Activated naive CD8-positive, alpha-beta T cell treated with anti-CD3 and anti-CD28 coated beads, Interleukin-2, amount 50 U/mL, for 24 hours (primary cell): ENCODE data around the gene CGB7.
"Not testable (repeated sequence)": the region's sequence is repeated elsewhere in the genome, so short reads cannot be mapped to it uniquely, and the experiment has no call there.

ENCODE experiments used
- ATAC-seq: fragments of 150-1000 bp; cut with Tn5 transposase; one replicate; pipeline ENCODE4 v1.10.0; 2021
- DNase-seq: peaks from one replicate; pipeline ENCODE4 v3.0.0; 2021
- H3K27ac Mint-ChIP-seq: one replicate; pipeline ENCODE4 v1.8.0; 2021; ENCODE audit warnings: mild to moderate bottlenecking, mixed read lengths
- H3K27me3 Mint-ChIP-seq: one replicate; pipeline ENCODE4 v1.8.0; 2021; ENCODE audit warnings: mixed read lengths
- H3K36me3 Mint-ChIP-seq: one replicate; pipeline ENCODE4 v1.8.0; 2021; ENCODE audit warnings: low read depth, mixed read lengths
- H3K4me1 Mint-ChIP-seq: one replicate; pipeline ENCODE4 v1.8.0; 2021; ENCODE audit warnings: mixed read lengths
- H3K4me3 Mint-ChIP-seq: one replicate; pipeline ENCODE4 v1.8.0; 2021; ENCODE audit warnings: mild to moderate bottlenecking, moderate library complexity, mixed read lengths
- H3K9me3 Mint-ChIP-seq: one replicate; pipeline ENCODE4 v1.8.0; 2021; ENCODE audit warnings: mixed read lengths

CGB7 gene

GRCh38 chr19:49038557-49039276, 18.8 kb downstream of the CGB7 start:
- DNase-seq, H3K4me3 Mint-ChIP-seq, ATAC-seq, H3K4me1 Mint-ChIP-seq, H3K27ac Mint-ChIP-seq, H3K36me3 Mint-ChIP-seq, H3K9me3 Mint-ChIP-seq, H3K27me3 Mint-ChIP-seq: not testable (repeated sequence)

GRCh38 chr19:49038111-49038510, 19.4 kb downstream of the CGB7 start:
- not testable (repeated sequence) for H3K27ac Mint-ChIP-seq, ATAC-seq, H3K4me1 Mint-ChIP-seq

GRCh38 chr19:49036815-49037214, 20.7 kb downstream of the CGB7 start, which contains the start of gene CGB1:
TSS of gene CGB1 (minus strand) at chr19:49036895. CDS start at chr19:49036711, 184 bp downstream.
- H3K27me3 Mint-ChIP-seq, H3K4me1 Mint-ChIP-seq, H3K27ac Mint-ChIP-seq, H3K9me3 Mint-ChIP-seq, H3K36me3 Mint-ChIP-seq, H3K4me3 Mint-ChIP-seq, ATAC-seq: not testable (repeated sequence)
- DNase-seq: peak; percentile 67

More at GRCh38 chr19:49038111-49038510, 19.4 kb downstream of the CGB7 start:
- not testable (repeated sequence) for H3K27me3 Mint-ChIP-seq, H3K9me3 Mint-ChIP-seq, DNase-seq, H3K36me3 Mint-ChIP-seq, H3K4me3 Mint-ChIP-seq

- not testable (repeated sequence) for H3K9me3 Mint-ChIP-seq, H3K4me1 Mint-ChIP-seq, H3K36me3 Mint-ChIP-seq
- ATAC-seq: peak; percentile 77
- Mint-ChIP-seq H3K27me3 (peaks cover 11% of the 10 kb centered on the region), H3K27ac (peak within 1 kb of the TSS; percentile 80), H3K4me3 (peak within 1 kb of the TSS; percentile 38)
- DNase-seq: peak; percentile 75
Observed at GRCh38 chr19:49031642-49032301, 25.8 kb downstream of the CGB7 start, which contains the start of gene CGB2. TSS of gene CGB2 (plus strand) at chr19:49031890. CDS start at chr19:49032096, 206 bp downstream.

GRCh38 chr19:49030323-49030722, 27.2 kb downstream of the CGB7 start:
- not testable (repeated sequence) for ATAC-seq, H3K4me1 Mint-ChIP-seq, H3K27me3 Mint-ChIP-seq, H3K27ac Mint-ChIP-seq, H3K9me3 Mint-ChIP-seq, H3K36me3 Mint-ChIP-seq, DNase-seq, H3K4me3 Mint-ChIP-seq

GRCh38 chr19:49029749-49030148, 27.8 kb downstream of the CGB7 start:
- H3K27ac Mint-ChIP-seq, H3K4me3 Mint-ChIP-seq, H3K27me3 Mint-ChIP-seq, H3K9me3 Mint-ChIP-seq, ATAC-seq, H3K4me1 Mint-ChIP-seq, DNase-seq, H3K36me3 Mint-ChIP-seq: not testable (repeated sequence)

GRCh38 chr19:49028686-49029085, 28.9 kb downstream of the CGB7 start:
- not testable (repeated sequence) for H3K36me3 Mint-ChIP-seq, H3K27me3 Mint-ChIP-seq, H3K9me3 Mint-ChIP-seq, ATAC-seq, H3K4me1 Mint-ChIP-seq, DNase-seq, H3K27ac Mint-ChIP-seq, H3K4me3 Mint-ChIP-seq

- not testable (repeated sequence) for DNase-seq, H3K4me3 Mint-ChIP-seq, ATAC-seq, H3K9me3 Mint-ChIP-seq, H3K36me3 Mint-ChIP-seq, H3K27ac Mint-ChIP-seq, H3K27me3 Mint-ChIP-seq
- peaks cover 12% of the 10 kb centered on the region for H3K4me1 Mint-ChIP-seq
Observed at GRCh38 chr19:49025599-49025998, 31.9 kb downstream of the CGB7 start.

- not testable (repeated sequence) for H3K4me3 Mint-ChIP-seq
Observed at GRCh38 chr19:49025088-49025487, 32.5 kb downstream of the CGB7 start.

GRCh38 chr19:49024233-49024632, 33.3 kb downstream of the CGB7 start, which contains the start of gene CGB3:
TSS of gene CGB3 (minus strand) at chr19:49024333. CDS start at chr19:49023971, 362 bp downstream.
- not testable (repeated sequence) for H3K9me3 Mint-ChIP-seq, ATAC-seq, H3K27ac Mint-ChIP-seq, H3K36me3 Mint-ChIP-seq, DNase-seq, H3K27me3 Mint-ChIP-seq, H3K4me3 Mint-ChIP-seq
- peaks cover 19% of the 10 kb centered on the region for H3K4me1 Mint-ChIP-seq

More at GRCh38 chr19:49025088-49025487, 32.5 kb downstream of the CGB7 start:
- H3K36me3 Mint-ChIP-seq, DNase-seq, H3K27me3 Mint-ChIP-seq, ATAC-seq, H3K9me3 Mint-ChIP-seq, H3K27ac Mint-ChIP-seq: not testable (repeated sequence)
- H3K4me1 Mint-ChIP-seq: peaks cover 12% of the 10 kb centered on the region

GRCh38 chr19:49022116-49022515, 35.4 kb downstream of the CGB7 start:
- DNase-seq: no peak
- Mint-ChIP-seq H3K4me1 (peaks cover 33% of the 10 kb centered on the region), H3K27ac (no peak overlapping the region), H3K27me3 (peaks cover 8% of the 10 kb centered on the region), H3K9me3 (no peaks in the 10 kb centered on the region), H3K4me3 (no peak overlapping the region), H3K36me3 (no peaks in the 10 kb centered on the region)
- ATAC-seq: no peak

- Mint-ChIP-seq H3K27me3 (peaks cover 8% of the 10 kb centered on the region), H3K4me3 (no peak overlapping the region), H3K4me1 (peaks cover 33% of the 10 kb centered on the region), H3K9me3 (no peaks in the 10 kb centered on the region), H3K36me3 (no peaks in the 10 kb centered on the region), H3K27ac (peak overlapping the region; percentile 16)
- DNase-seq: no peak
- peak; percentile 9 for ATAC-seq
Observed at GRCh38 chr19:49020931-49021895, 36.3 kb downstream of the CGB7 start.

- Mint-ChIP-seq H3K4me1 (peaks cover 33% of the 10 kb centered on the region), H3K9me3 (no peaks in the 10 kb centered on the region), H3K4me3 (no peak overlapping the region), H3K27me3 (peaks cover 8% of the 10 kb centered on the region), H3K36me3 (peaks cover 5% of the 10 kb centered on the region), H3K27ac (no peak overlapping the region)
- no peak for ATAC-seq
- DNase-seq: no peak
Observed at GRCh38 chr19:49020342-49020741, 37.2 kb downstream of the CGB7 start.

- H3K4me1 Mint-ChIP-seq: peaks cover 33% of the 10 kb centered on the region
- H3K27me3 Mint-ChIP-seq: peaks cover 6% of the 10 kb centered on the region
- peak; percentile 13 for ATAC-seq
- H3K27ac Mint-ChIP-seq: peak overlapping the region; percentile 22
- peak; percentile 76 for DNase-seq
- H3K36me3 Mint-ChIP-seq: peaks cover 5% of the 10 kb centered on the region
- no peaks in the 10 kb centered on the region for H3K9me3 Mint-ChIP-seq
- H3K4me3 Mint-ChIP-seq: peak overlapping the region; percentile 72
Observed at GRCh38 chr19:49019242-49019932, 38.2 kb downstream of the CGB7 start.
